Fibroblast of peridontal ligament (primary cell): ENCODE results near the gene FOXE1.

Source experiments
- DNase-seq: peaks from one replicate; pipeline ENCODE4 v3.0.0-alpha.2; 2010; ENCODE audit errors: extremely low read depth

The FOXE1 gene

DNA sequence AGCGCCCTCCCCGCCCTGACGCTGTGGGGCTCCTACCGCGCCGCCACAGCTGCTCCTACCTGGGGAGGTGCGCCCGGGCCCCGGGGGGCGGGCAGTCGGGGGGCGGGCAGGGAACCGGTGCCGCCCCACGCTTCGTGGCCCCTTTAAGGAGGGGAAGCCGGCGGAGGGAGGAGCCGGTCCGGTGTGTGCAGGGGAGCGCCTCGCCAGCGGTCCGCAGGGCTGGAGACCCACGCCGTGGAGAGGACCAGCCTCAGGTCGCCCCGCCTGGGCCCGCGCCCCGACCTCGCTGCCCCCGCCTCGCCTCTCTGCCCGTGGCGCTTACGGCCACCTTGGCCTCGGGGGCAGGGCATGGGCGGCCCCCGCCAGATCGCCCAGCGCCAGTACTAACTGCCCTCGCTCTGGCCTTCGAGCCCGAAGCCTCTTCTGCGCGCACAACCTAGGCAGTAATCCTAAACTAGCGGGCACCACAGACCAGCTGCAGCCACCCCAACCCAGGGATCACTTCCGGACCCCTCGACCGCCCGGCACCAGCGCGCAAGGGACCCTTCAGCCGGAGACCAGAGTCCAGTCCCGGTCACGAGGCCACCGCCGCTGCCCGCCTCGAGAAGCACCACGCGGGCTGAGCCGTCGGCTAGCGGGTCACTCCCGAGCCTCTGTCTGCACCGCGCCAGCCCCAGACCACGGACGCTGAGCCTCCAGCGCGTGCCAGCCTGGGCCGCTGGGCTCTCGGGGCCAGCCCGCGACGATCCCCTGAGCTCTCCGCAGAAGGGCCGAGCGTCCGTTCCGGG is at the start of gene FOXE1:
TSS of gene FOXE1 (plus strand) at position 171 of the 788 bp plus-strand sequence. CDS start 689 bp downstream, outside the sequence.
- DNase-seq = no peak

DNA sequence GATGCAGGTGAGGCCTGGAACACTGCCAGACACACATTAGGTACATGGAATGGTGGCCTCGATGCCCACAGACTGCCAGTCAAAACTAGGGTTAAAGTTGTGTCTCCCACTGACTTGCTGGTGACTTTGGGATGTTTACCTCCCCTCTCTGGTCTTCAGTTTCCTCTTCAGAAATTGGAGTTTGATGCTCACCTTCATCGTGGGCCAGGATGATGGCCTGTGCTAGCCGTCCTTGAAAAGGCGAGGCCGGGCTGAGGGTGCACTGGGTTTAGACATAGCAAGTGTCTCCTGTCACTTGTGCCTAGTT is 49.0 kb upstream of the FOXE1 start:
- no peak for DNase-seq

DNA sequence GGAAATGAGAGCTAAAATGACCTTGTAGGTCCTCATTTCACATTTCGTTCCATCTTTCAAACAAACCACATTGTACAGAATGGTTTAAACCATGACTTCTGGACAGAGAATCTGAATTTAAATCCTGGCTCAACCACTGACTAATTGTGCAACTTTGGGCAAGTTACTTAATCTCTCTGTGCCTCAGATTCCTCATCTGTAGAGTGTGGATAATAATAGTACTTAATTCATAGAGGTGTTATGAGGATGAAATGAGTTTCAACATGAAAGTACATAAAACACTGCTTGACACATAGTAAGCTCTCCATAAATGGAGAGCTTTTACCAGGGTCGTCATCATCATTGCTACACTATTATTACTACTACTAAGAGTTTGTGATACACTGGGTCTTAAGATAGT is 46.3 kb upstream of the FOXE1 start:
- DNase-seq = no peak

DNA sequence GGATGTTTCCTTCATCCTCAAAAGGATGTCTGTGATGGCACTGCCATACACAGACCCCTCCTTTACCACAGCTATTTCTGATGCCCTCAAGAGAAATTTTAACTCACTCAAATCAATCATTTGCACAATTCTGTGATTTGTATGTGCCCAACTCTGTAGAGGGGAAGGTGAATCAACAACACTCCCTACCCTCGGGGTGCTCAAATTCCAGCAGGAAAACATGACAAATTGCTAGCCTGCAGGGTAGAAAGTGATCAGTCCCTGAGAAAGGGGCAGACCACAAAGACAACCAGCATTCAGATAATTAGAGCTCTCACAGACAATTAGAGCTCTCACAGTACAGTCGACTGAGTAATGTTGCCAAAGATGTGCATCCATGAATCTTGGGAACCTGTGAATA is 45.3 kb upstream of the FOXE1 start:
- no peak for DNase-seq

DNA sequence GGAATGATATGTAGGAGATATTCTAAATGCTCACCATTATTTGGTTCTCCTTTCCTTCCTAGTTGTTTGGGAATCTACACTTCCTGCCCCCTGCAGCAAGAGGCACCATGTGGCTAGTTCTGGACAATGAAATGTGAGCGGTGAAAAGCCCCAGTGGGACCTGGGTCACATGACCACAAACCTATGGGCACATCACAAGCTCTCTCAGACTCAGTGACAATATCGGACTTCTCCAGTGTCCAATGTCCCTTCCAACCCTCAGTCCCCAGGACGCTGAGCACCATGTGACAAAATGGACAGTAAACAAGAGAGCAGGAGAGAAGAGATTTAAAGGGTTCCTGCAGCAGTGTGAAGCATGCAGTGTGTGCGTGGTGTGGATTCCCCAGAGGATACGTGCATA is 44.6 kb upstream of the FOXE1 start:
- no peak for DNase-seq

DNA sequence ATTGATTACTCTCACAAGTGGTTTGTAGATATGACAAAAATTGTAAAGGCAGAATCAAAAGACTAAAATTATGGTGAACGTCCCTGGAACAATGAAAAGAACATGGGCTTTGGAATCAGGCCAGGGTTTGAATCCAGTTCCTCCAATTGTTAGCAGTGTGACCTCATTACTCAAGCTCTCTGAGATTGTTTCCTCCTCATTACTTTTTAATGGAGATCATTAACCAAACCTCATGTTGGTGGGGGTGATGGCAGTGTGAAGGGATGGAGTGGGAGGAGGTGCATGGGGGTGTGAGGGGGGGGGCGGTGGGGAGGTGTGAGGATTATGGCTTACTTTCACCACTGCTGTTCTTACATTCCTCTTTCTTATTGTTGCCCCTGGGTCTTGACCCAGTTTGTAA is 44.1 kb upstream of the FOXE1 start:
- no peak for DNase-seq

DNA sequence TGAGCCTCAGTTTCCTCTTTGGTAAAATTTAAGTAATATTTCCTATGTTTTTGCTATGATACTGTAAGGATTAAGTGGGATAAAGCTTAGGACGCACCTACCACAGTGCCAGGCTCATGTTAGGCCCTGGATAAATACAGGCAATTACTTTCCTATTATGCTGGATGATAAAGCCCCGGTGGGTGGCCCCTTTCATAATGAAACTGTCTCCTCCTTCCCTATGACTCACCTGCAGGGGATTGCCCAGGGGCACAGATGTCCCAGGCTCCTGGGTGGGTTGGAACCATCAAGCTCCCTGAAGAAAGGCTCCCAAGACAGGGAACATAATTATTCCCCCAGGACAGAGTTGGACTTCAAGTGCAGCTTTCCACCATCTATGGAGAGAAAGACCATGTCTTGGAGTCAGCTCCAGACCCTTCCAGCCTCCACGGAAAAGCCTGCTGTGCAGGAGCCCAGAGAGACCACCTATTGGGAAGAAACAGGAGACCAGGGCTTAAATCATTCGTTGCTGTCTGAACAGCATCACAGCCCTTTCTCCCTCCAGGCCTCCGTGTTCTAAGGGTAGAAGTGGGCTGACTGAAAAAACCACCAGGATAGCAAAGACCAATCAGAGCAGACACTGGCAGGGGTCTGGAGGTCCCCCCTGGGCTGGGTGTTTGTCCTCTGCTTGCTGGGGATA is 43.2 kb upstream of the FOXE1 start:
- DNase-seq = no peak

DNA sequence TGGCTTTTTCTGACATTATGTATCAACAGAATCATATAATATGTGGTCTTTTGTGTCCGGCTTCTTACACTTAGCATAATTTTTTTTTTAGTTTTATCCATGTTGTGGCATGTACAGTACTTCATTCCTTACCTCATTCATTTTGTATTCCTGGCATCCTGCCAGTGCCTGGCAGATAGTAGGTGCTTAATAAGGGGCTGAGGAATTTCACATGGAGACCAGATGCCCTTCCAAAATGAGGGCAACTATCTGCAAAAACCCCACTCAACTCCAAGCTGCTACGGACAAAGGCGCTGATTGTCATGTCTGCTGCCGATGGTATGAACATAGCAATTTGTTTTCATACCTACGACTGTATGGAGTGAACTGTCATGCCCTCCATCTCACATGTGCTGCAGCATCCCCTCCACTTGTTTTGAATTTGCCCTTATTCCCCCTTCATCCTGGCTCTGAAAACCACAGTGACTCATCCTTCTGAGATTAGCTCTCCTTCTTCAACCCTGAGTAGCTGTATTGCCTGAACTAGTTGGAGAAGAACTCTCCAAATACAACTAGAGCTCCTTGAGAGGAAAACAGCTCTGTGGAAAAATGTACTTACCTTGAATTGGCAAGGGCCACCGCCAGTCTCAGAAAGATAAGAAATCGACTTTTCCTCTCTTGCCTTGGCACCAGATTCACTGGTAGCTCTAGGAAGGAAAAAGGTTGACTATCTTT is 41.3 kb upstream of the FOXE1 start:
- peak; percentile 12 for DNase-seq

DNA sequence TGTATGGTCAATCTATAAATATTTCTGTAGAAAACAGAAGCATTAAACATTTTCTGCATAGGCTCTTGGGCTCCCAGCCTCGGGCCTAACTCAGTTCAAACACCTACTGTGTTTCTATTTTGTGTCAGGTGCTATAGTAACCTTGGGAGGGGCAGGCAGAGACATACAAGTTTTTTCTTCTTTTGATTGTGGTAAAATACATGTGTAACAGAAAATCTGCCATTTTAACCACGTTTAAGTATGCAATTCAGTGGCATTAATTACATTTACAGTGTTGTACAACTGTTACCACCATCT is 40.8 kb upstream of the FOXE1 start:
- no peak for DNase-seq

DNA sequence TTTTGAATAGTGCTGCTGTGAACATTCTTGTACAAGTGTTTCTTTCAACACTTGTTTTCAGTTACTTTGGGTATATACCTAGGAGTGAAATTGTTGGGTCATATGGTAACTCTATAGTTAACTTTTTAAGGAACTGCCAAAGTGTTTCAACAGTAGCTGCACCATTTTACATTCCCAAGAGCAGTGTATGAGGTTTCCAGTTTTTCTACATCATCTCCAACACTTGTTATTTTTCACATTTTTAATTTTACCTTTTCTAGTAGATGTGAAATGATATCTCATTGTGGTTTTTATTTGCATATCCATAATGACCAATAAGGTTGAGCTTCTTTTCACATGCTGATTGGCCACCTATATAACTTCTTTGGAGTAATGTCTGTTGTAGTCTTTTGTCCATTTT is 40.0 kb upstream of the FOXE1 start:
- no peak for DNase-seq

DNA sequence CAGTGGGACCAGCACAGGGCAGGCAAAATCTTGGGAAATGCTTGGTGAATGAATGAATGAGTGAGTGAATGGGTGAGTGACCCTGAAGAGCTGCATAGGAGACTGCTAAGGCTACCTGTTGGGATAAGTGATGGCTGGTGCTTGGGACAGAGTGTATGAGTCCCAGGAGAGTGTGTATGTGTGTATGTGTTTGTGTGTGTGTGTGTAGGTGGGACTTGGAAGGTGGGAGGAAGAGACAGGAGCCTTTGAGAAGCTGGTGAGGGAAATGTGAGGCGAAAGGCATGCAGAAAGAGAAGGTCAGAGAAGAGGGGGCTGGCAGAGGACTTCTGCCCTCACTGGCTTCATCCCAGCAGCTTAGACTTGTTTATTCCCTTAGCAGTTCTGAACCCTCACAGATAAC is 33.3 kb upstream of the FOXE1 start:
- no peak for DNase-seq

DNA sequence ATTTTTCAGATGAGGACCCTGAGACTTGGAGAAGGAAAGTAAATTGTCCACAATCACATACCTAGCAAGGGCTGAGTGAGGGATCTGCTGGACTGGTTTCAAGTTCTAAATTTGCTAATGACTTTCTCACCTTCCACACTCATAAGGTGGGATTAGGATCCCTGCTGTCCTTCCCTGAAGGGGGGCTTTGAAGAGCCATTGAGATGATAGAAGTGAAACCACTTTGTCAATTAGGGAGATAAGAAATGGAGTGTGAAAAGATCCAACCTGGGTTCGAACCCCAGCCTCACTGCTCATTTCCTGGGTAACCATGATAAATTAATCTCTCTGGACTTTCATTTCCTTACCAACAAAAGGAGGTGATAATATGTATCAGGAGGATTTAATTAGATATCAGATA is 32.7 kb upstream of the FOXE1 start:
- no peak for DNase-seq

DNA sequence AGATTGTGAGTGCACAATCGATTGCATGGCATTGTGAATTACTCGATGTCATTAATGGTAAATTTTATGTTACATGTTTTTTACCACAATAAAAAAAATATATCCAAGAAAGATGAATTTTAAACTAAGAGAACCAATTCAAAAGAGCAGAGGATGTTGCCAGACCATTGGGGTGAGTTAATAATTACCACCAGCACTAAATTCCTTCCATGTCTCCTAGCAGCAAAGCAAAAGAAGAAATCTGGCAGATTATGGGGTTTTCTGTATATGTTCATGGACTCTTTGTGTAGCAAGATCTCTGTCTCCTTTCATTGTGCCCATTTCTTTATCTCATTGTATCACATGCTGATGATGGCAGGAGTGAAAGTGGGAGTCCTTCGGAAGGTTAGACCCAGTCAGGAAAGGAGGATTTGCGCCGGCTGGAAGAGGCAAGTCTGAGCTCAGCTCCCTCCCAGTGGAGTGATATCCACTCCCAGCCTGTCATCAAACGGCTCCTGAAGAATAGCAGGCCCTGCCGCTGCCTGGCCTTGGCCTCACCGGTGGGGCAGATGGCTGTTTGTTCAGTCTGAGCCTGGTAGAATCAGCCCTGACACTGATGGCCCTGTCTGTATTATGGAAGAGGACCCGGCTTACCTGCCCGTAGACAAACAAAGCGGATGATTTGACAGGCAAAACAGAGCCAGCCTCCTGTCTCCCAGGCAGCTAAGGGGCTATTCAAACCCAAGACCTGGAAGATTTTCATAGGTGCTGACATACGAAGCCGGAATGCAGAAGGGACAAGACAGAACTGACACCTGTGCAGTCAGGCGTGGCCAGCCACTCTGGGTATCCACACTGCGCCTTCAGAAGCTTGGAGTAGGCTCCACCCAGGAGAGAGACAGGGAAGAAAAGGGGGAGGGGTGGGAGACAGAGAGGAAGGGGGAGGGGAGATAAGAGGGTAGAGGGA is 21.9 kb upstream of the FOXE1 start:
- no peak for DNase-seq

DNA sequence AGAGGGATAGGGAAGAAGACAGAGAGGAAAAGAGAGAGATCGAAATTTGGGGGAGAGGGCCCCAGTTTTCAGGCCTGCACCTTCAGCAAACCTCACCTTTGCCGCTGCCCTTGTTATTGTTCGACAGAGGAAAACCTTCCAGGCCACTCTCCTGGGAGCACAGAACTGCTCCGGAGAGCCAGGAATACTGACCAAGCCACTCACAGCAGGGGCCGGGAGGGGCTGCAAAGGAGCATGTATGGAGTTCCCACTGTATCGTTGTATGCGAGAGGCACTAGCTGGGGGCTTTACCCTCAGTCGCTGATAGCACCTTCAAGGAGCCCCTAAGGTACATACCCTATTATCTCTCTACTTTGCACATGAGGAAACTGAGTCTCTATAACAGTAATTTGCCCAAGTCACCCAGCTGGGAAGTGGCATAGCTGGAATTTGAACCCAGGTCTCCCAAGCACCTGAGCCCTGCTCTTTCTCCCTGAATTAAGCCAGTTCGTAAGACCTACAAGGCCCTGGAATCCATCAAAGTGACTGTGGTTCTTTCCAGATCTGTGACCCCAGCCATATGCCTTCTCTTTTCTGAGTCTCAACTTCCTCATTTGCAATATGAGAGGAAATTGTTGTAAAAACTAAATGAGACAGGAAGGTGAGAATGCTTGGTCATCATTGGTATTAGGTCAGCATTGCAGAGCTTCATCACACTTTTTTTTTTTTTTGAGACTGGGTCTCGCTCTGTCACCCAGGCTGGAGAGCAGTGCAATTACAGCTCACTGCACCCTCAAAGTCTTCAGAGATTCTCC is 21.0 kb upstream of the FOXE1 start:
- no peak for DNase-seq

DNA sequence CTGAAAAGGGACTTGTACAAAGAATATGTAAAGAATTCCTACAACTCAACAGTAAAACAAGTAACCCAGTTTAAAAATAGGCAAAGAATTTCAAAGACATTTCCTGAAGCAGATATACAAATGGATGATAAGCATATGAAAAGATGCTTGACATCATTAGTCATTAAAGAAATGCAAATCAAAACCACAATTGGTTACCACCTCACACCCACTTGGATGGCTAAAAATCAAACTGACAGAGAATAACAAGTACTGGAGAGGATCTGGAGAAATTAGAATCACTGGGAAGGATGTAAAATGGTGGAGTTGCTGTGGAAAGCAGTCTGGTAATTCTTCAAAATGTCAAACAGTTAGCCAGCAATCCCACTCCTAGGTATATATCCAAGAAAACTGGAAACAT is 12.5 kb upstream of the FOXE1 start:
- no peak for DNase-seq

DNA sequence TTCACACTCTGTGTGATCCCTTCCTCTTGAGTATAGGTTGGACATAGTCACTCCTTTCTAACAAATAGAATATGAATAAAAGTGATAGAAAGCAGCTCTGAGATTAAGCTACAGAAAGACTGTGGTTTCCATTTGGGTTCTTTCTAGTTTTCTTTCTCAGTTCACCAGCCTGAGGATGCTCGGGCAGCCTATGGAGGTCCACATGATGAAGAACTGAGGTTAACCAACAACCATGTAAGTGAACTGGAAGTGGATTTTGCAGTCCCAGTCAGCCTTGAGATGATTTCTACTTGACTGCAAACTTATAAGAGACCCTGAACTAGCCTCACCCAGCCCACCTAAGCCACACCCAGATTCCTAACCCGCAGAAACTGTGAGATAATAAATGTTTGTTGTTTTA is 10.1 kb upstream of the FOXE1 start:
- no peak for DNase-seq

DNA sequence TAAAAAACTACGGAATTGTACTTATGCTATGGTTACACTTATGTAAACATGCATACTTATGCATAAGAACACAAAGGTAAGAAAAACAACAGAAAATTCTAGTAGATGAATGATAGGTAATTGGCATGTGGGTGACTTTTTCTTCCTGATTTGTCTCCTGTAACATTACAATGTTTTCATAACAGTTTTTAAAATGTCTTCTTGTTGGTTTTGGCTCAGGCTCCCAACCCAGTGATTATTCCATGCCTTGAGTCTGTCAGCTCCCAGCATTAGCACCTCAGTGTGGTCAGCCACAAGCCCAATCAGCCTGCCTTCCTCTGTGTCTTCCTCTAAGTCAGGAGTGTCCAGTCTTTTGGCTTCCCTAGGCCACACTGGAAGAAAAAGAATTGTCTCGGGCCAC is 7.9 kb upstream of the FOXE1 start:
- no peak for DNase-seq

DNA sequence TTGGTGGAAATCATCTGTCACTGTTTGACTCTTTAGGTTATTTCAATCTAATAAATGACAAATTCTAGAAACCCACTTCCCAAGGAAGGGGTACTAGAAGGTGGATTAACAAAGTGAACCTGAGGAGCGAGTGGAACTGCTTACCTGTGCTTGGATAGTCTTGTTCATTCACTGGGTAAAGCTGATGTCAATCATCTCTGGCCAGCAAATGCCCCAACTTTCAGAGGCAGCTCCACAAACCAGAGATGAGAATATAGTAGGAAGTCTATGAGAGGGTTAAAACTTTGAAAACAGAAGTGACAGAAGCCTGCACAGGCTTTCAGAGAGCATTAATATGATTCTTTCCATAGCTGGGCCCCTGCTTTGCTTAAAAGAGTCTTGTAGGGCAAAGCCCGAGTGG is 7.3 kb upstream of the FOXE1 start:
- DNase-seq = no peak

DNA sequence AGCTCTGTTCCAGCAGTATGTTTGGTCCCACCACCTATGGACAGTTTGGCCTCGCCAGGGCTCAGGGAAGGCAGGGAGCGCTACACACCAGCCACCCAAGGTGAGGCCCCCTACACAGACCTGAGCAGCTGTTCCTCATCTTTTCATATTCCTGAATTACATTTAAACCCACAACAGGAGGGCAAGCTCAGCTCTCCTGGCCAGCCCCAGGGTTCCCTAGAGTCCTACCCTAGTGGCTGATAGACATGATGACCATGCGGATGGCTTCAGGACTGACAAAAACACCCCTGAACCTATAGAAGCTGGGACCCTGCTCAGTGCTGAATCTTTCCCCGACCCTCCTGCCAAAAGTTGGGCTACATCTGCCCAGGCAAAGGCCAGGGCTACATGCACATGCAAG is 6.7 kb upstream of the FOXE1 start:
- DNase-seq = no peak

DNA sequence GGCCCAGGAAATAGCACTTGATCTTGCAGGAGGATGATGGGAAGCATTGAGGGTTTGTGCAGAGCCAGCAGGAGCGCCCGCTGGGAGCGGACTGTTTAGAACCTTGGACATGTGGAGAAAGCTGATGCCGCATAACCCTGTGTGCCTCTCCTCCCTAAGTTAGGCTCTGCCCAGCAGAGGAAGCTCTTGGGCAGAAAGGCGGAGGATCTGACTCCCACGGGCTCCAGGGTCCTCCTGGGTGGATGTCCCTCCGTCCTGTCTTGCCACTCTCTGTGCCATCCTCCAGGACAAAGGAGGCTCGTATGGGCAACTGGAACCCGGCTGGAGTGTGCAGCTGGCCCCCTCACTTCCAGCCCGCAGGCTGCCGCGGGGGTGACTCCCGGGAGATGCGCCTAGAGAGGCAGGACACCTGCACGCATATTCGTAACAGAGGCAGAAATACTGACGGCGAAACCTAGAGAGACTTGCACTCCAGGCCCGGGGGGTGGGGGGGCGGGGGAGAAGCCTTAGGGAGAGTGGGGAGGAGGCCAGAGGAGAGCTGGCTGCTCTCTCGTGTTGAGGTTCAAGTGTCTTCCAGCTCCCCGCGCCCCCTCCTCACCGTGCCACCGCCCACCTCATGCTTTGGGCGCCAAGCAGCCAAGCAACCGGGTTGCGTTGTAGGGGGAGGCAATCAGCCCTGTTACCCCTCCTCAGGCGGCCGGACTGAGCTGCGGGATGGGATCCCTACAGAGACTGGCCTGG is 5.4 kb upstream of the FOXE1 start:
- no peak for DNase-seq

DNA sequence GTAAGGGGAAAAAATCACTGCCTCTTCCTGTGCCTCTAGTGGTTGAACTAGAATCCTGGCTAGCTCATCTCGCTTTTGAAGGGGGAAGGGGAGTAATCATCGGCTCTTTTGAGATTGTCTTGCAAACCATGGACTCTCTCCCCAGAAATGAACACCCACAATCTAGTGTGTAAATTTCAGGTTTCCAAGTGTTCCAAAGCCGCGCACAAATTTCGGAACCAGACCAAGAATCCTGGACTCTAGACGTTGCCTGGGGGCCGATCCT is 4.9 kb upstream of the FOXE1 start:
- no peak for DNase-seq
